ENCODE measurements around the gene EIF2S3.
"Not testable (repeated sequence)": the region's sequence is repeated elsewhere in the genome, so short reads cannot be mapped to it uniquely, and the experiment has no call there.

The EIF2S3 gene

GRCh38 chrX:24046060-24046459 is 8.7 kb upstream of the EIF2S3 start:
- not testable (repeated sequence) for DNase-seq (ENCODE audit: low read depth, low spot score); H3K27ac ChIP-seq

- not testable (repeated sequence) for H3K27ac ChIP-seq; DNase-seq (ENCODE audit: low read depth, low spot score)
Observed at GRCh38 chrX:24049643-24050042, 5.1 kb upstream of the EIF2S3 start.

DNA sequence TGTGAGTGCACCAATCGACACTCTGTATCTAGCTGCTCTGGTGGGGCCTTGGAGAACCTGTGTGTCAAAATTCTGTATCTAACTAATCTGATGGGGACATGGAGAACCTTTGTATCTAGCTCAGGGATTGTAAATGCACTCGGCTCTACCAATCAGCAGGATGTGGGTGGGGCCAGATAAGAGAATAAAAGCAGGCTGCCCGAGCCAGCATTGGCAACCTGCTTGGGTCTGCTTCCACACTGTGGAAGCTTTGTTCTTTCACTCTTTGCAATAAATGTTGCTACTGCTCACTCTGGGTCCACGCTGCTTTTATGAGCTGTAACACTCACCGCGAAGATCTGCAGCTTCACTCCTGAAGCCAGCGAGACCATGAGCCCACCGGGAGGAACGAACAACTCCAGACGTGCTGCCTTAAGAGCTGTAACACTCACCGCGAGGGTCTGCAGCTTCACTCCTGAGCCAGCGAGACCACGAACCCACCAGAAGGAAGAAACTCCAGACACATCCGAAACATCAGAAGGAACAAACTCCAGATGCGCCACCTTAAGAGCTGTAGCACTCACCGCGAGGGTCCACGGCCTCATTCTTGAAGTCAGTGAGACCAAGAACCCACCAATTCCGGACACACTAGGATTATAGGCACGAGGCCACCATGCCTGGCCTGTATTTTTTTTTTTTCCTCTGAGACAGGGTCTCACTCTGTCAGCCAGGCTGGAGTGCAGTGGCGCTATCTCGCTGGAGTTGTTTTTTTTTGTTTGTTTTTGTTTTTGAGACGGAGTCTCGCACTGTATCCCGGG is 4.0 kb upstream of the EIF2S3 start:
- not testable (repeated sequence) for H3K27ac ChIP-seq; DNase-seq (ENCODE audit: low read depth, low spot score)

GRCh38 chrX:24055043-24055356 is 244 bp downstream of the EIF2S3 start:
- H3K27ac ChIP-seq, result no peak overlapping the region
- DNase-seq (ENCODE audit: low read depth, low spot score), result no peak

DNA sequence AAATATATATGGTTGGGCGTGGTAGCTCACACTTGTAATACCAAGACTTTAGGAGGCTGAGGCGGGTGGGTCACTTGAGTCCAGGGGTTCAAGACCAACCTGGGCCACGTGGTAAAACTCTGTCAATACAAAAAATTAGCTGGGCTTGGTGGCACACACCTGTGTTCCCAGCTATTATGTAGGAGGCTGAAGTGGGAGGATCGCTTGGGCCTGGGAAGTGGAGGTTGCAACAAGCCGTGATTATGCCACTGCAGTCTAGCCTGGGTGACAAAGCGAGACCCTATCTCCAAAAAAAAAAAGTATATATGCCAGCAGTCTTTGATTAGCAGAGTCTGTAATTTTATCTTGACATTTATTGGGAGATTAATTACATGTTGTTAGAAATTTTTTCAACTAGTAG is 8.7 kb downstream of the EIF2S3 start:
- H3K27ac ChIP-seq, result no peak overlapping the region
- no peak for DNase-seq (ENCODE audit: low read depth, low spot score)

- no peak overlapping the region for H3K27ac ChIP-seq
- DNase-seq (ENCODE audit: low read depth, low spot score), result no peak
Observed at GRCh38 chrX:24069877-24070276, 15.1 kb downstream of the EIF2S3 start.

DNA sequence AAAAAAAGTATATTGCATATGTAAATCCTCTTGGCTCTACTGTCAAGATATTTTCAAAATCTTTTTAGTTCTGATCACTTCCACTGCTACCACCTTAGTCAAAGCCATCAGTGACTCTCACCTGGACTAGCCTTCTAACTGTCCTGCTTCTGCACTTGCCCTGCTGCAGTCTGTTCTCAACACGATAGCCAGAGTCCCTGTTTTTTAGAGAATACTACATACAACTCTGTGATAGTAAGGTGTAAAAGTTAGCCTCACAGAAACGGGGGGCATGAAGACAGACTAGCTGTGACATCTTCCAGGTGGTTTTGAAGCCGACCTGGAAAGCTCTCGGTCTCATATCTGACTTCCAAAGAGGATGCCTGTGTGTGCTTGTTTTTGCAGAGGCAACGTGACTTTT is 24.7 kb downstream of the EIF2S3 start:
- no peak for DNase-seq (ENCODE audit: low read depth, low spot score)
- no peak overlapping the region for H3K27ac ChIP-seq

DNA sequence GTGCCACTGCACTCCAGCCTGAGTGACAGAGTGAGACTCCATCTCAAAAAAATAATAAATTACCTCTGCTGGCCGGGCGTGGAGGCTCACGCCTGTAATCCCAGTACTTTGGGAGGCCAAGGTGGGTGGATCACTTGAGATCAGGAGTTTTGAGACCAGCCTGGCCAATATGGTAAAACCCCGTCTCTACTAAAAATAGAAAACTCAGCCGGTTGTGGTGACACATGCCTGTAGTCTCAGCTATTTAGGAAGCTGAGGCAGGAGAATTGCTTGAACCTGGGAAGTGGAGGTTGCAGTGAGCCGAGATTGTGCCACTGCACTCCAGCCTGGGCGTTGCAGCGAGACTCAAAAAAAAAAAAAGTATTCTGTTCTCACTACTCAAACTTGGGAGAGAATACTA is 25.5 kb downstream of the EIF2S3 start:
- DNase-seq (ENCODE audit: low read depth, low spot score), result not testable (repeated sequence)

DNA sequence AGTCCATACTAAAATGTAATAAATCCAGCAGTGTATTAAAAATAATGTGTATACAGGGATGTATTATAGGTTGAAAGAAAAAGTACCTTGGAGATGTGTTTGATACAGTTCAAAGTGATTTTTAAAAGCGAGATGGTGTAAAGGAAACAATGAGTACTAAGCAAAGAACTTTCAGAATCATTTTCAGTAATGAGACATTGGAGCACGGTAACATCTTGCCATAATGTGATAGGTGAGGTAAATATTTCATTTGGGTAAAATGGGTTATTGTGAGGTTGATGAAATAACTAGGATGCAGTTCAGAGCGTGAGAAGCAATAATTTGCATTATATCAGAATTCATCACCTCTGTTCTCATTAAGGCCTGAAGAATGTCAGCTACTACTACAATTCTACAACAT is 25.9 kb downstream of the EIF2S3 start:
- no peak for DNase-seq (ENCODE audit: low read depth, low spot score)
- H3K27ac ChIP-seq, result peak overlapping the region; percentile 9

More for the DNA sequence above, 25.5 kb downstream of the EIF2S3 start:
- not testable (repeated sequence) for H3K27ac ChIP-seq

DNA sequence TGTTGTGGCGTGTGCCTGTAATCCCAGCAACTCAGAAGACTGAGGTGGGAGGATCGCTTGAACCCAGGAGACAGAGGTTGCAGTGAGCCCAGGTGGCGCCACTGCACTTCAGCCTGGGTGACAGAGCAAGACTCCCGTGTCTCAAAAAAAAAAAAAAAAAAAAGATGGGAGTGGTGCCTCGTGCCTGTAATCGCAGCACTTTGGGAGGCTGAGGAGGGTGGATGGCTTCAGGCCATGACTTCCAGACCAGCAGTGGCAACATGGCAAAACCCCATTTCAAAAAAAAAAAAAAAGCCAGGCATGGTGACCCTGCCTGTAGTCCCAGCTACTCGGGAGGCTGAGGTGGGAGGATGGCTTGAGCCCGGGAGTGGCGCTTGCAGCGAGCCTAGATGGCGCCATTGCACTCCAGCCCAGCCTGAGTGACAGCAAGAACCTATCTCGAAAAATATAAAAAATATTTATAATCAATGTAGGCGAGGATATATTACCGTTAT is 27.0 kb downstream of the EIF2S3 start:
- H3K27ac ChIP-seq, result peak overlapping the region; percentile 9
- peak; percentile 5 for DNase-seq (ENCODE audit: low read depth, low spot score)

DNA sequence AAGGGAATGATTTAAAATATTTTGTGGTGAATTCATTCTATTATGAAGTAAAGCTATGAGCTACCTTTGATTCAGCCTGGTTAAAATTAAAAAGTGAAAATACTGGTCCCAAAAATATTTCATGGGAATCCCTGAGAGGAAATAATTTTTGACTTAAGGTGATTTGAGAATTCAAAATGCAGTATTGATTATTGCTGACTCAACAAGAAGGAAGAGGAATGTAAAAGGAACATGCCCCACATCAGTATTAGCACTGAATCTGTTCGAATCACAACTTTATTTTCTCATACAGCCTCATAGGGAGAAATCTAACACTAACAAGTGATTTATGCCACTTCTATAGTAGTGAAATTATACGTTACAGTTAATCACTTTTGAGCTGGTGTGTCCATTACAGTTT is 27.7 kb downstream of the EIF2S3 start:
- no peak overlapping the region for H3K27ac ChIP-seq
- no peak for DNase-seq (ENCODE audit: low read depth, low spot score)

DNA sequence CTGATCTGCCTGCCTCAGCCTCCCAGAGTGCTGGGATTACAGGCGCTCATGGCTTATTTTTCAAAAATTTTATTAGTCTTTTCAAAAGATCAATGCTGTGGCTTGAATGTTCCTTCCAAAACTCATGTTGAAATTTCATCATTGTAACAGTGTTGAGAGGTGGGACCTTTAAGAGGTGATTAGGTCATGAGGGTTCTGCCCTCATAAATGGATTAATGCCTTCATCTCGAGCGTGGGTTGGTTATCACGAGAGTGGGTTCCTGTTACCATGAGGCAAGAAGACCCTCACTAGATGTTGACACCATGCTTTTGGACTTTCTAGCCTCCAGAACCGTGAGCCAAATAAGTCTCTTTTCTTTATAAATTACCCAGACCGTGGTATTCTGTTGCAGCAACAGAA is 30.3 kb downstream of the EIF2S3 start:
- H3K27ac ChIP-seq, result peak overlapping the region; percentile 35
- DNase-seq (ENCODE audit: low read depth, low spot score), result no peak

- no peak overlapping the region for H3K27ac ChIP-seq
- no peak for DNase-seq (ENCODE audit: low read depth, low spot score)
Observed at GRCh38 chrX:24090300-24091200, 35.8 kb downstream of the EIF2S3 start.

DNA sequence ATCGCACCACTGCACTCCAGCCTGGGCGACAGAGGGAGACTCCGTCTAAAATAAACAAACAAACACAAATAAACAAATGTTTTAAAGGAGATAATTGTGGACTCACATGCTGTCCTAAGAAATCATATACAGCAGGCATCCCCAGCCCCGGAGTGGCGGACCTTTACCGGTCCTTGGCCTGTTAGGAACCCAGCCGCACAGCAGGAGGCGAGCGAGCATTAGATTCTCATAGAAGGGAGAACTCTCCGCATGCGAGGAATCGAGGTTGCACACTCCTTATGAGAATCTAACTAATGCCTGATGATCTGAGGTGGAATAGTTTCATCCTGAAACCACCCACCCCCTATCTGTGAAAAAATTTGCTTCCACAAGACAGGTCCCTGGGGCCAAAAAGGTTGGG is 39.0 kb downstream of the EIF2S3 start:
- no peak for DNase-seq (ENCODE audit: low read depth, low spot score)
- no peak overlapping the region for H3K27ac ChIP-seq

- DNase-seq (ENCODE audit: low read depth, low spot score), result no peak
- H3K27ac ChIP-seq, result no peak overlapping the region
Observed at GRCh38 chrX:24097741-24098260, 43.0 kb downstream of the EIF2S3 start.

DNA sequence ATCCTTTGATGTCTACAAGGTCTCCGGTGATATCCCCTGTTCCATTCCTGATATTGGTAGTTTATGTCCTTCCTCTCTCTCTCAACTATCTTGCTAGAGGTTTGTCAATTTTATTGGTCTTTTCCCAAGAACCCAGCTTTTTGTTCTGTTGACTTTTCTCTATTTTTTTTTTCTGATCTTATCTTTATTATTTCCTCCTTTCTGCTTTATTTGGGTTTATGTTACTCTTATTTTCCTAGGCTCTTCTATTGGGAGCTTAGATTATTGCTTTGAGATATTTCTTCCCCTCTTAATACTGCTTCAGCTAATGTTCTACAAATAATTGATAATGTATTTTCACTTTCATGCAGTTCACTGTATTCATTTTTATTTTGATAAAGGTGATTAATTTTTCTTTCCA is 44.2 kb downstream of the EIF2S3 start:
- no peak for DNase-seq (ENCODE audit: low read depth, low spot score)
- no peak overlapping the region for H3K27ac ChIP-seq

GRCh38 chrX:24099394-24099793 is 44.6 kb downstream of the EIF2S3 start:
- no peak overlapping the region for H3K27ac ChIP-seq

GRCh38 chrX:24100713-24101112 is 46.0 kb downstream of the EIF2S3 start:
- no peak overlapping the region for H3K27ac ChIP-seq
- DNase-seq (ENCODE audit: low read depth, low spot score), result no peak

More at GRCh38 chrX:24099394-24099793, 44.6 kb downstream of the EIF2S3 start:
- DNase-seq (ENCODE audit: low read depth, low spot score), result no peak

DNA sequence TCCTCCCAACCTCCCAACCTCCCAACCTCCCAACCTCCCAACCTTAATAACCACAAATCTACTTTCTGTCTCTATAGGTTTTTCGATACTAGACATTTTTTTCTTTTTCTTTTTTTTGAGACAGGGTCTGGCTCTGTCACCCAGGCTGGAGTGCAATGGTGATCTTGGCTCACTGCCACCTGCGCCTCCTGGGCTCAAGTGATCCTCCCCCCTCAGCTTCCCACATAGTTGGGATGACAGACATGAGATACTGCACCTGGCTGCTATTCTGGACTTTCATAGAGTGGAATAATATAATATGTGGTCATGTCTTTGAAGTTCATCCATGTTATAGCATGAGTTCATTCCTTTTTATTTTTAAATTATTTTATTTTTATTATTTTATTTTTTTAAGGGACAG is 55.3 kb downstream of the EIF2S3 start:
- no peak for DNase-seq (ENCODE audit: low read depth, low spot score)
- H3K27ac ChIP-seq, result no peak overlapping the region

- DNase-seq (ENCODE audit: low read depth, low spot score), result no peak
- no peak overlapping the region for H3K27ac ChIP-seq
Observed at GRCh38 chrX:24113181-24113580, 58.4 kb downstream of the EIF2S3 start.

GRCh38 chrX:24117258-24117657 is 62.5 kb downstream of the EIF2S3 start:
- DNase-seq (ENCODE audit: low read depth, low spot score), result no peak
- H3K27ac ChIP-seq, result no peak overlapping the region

Data from epithelial cell of prostate (primary cell).